Measurements from ENCODE around the gene ATG16L1.

The ATG16L1 gene

GRCh38 chr2:233342301-233342700, 90.8 kb downstream of the ATG16L1 start:
- Histone ChIP-seq H2AFZ (ENCODE audit: low read depth) (no peak overlapping the region), H3K27ac (no peak overlapping the region)
- TF ChIP-seq CTCF (conservative IDR thresholded peaks at IDR 0.05; ENCODE audit: low read depth, low read length): no peak

GRCh38 chr2:233343171-233343705, 91.8 kb downstream of the ATG16L1 start:
- Histone ChIP-seq H3K4me3 (IDR thresholded peaks at IDR 0.05; ENCODE audit: insufficient read depth, low read depth, low read length) (no peak overlapping the region), H4K20me1 (ENCODE audit: insufficient read depth) (no peaks in the 10 kb centered on the region), H3K4me1 (ENCODE audit: low read depth, poor library complexity, severe bottlenecking) (no peaks in the 10 kb centered on the region), H2AFZ (ENCODE audit: low read depth) (no peak overlapping the region), H3K27ac (no peak overlapping the region), H3K79me2 (ENCODE audit: insufficient read depth, low read depth) (no peaks in the 10 kb centered on the region), H3K9ac (no peak overlapping the region), H3K27me3 (ENCODE audit: insufficient read depth, low read depth) (no peaks in the 10 kb centered on the region), H3K4me2 (no peak overlapping the region), H3K36me3 (ENCODE audit: insufficient read depth) (no peaks in the 10 kb centered on the region)
- no peak for TF ChIP-seq CTCF (conservative IDR thresholded peaks at IDR 0.05; ENCODE audit: low read depth, low read length)

More at GRCh38 chr2:233342301-233342700, 90.8 kb downstream of the ATG16L1 start:
- Histone ChIP-seq H3K36me3 (ENCODE audit: insufficient read depth) (no peaks in the 10 kb centered on the region), H3K4me1 (ENCODE audit: low read depth, poor library complexity, severe bottlenecking) (no peaks in the 10 kb centered on the region), H3K4me3 (IDR thresholded peaks at IDR 0.05; ENCODE audit: insufficient read depth, low read depth, low read length) (no peak overlapping the region), H3K79me2 (ENCODE audit: insufficient read depth, low read depth) (no peaks in the 10 kb centered on the region), H4K20me1 (ENCODE audit: insufficient read depth) (no peaks in the 10 kb centered on the region), H3K27me3 (ENCODE audit: insufficient read depth, low read depth) (no peaks in the 10 kb centered on the region), H3K4me2 (no peak overlapping the region), H3K9ac (no peak overlapping the region)

Data from KMS-11 (cell line).